ENCODE measurements around the gene THADA.

DNA sequence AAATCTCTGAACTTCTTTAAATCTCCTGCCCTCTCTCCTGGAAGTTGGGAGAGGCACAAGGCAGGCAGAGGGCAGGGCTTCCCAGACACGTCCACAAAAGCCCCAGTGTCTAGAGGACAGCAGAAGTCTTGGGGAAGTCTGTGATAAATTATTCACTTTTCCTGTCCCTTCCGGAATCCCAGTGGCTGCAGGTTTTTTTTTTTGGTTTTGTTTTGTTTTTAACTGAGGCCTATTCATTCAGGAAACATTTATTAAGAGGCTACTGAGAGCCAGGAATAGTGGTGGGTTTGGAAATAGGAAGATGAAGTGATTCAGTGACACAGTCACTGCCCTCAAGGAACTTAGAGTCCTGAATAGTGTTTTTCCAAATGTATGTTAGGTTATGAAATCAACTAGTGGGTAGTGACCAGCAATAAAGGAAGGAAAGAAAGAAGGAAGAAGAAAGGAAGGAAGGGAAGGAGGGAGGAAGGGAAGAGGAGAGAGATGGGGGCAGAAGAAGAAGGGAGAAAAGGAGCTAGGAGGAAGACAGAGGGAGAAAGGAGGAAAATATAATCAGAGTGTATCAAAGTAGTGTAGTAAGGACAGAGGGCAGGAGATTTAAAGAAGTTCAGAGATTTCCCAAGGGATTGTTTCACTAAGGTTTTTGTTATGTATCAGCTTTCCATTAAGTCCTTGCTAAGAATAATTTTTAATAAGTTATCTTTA lies 270.6 kb downstream of the THADA start:
- TF ChIP-seq, protein P1, sequence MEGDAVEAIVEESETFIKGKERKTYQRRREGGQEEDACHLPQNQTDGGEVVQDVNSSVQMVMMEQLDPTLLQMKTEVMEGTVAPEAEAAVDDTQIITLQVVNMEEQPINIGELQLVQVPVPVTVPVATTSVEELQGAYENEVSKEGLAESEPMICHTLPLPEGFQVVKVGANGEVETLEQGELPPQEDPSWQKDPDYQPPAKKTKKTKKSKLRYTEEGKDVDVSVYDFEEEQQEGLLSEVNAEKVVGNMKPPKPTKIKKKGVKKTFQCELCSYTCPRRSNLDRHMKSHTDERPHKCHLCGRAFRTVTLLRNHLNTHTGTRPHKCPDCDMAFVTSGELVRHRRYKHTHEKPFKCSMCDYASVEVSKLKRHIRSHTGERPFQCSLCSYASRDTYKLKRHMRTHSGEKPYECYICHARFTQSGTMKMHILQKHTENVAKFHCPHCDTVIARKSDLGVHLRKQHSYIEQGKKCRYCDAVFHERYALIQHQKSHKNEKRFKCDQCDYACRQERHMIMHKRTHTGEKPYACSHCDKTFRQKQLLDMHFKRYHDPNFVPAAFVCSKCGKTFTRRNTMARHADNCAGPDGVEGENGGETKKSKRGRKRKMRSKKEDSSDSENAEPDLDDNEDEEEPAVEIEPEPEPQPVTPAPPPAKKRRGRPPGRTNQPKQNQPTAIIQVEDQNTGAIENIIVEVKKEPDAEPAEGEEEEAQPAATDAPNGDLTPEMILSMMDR (IDR thresholded peaks at IDR 0.05; ENCODE audit: insufficient read depth, low read length) = no peak
- TF ChIP-seq, protein P2, sequence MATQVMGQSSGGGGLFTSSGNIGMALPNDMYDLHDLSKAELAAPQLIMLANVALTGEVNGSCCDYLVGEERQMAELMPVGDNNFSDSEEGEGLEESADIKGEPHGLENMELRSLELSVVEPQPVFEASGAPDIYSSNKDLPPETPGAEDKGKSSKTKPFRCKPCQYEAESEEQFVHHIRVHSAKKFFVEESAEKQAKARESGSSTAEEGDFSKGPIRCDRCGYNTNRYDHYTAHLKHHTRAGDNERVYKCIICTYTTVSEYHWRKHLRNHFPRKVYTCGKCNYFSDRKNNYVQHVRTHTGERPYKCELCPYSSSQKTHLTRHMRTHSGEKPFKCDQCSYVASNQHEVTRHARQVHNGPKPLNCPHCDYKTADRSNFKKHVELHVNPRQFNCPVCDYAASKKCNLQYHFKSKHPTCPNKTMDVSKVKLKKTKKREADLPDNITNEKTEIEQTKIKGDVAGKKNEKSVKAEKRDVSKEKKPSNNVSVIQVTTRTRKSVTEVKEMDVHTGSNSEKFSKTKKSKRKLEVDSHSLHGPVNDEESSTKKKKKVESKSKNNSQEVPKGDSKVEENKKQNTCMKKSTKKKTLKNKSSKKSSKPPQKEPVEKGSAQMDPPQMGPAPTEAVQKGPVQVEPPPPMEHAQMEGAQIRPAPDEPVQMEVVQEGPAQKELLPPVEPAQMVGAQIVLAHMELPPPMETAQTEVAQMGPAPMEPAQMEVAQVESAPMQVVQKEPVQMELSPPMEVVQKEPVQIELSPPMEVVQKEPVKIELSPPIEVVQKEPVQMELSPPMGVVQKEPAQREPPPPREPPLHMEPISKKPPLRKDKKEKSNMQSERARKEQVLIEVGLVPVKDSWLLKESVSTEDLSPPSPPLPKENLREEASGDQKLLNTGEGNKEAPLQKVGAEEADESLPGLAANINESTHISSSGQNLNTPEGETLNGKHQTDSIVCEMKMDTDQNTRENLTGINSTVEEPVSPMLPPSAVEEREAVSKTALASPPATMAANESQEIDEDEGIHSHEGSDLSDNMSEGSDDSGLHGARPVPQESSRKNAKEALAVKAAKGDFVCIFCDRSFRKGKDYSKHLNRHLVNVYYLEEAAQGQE (IDR thresholded peaks at IDR 0.05; ENCODE audit: insufficient replicate concordance, low read depth) = no peak

Data from HL-60 (cell line).